Liver (tissue), 3 donors: Measurements from ENCODE around the gene EIF2AK3.

Source experiments
- EGR1 ChIP-seq, 2 donors: IDR thresholded peaks; 2 replicates each; pipeline ENCODE4 v1.6.1; 2016 to 2018; ENCODE audit warnings: antibody characterized with exemption in 2 of 2, low read depth in 2 of 2
- JUND ChIP-seq, 2 donors: IDR thresholded peaks; 2 replicates each; pipeline ENCODE4 v1.6.1; 2016; ENCODE audit warnings: antibody characterized with exemption in 2 of 2
- RAD21 ChIP-seq, 2 donors: IDR thresholded peaks; 2 replicates each; pipeline ENCODE4 v1.6.1; 2016; ENCODE audit warnings: antibody characterized with exemption in 2 of 2, mild to moderate bottlenecking in 2 of 2
- RXRA ChIP-seq, 2 donors: IDR thresholded peaks; 2 replicates each; pipeline ENCODE4 v1.6.1; 2017 to 2018; ENCODE audit warnings: antibody characterized with exemption in 2 of 2, mild to moderate bottlenecking in 1 of 2
- TAF1 ChIP-seq: conservative IDR thresholded peaks from 2 replicates; pipeline ENCODE4 v1.6.1; 2016; ENCODE audit warnings: antibody characterized with exemption, mild to moderate bottlenecking
- YY1 ChIP-seq: IDR thresholded peaks from 2 replicates; pipeline ENCODE4 v1.6.1; 2016; ENCODE audit warnings: antibody characterized with exemption, mild to moderate bottlenecking
- TF ChIP-seq, protein P1 (sequence below): fragments of 150-350 bp; IDR thresholded peaks from 2 replicates; pipeline ENCODE4 v1.5.1; 2017; ENCODE audit warnings: improper control_type of control experiment, low read depth, low read length; ENCODE audit not compliant: missing input control
- TF ChIP-seq, protein P2 (sequence below): IDR thresholded peaks from 2 replicates; pipeline ENCODE4 v1.6.1; 2016; ENCODE audit warnings: antibody characterized with exemption
- TF ChIP-seq, protein P3 (sequence below): IDR thresholded peaks from 2 replicates; pipeline ENCODE4 v1.6.1; 2016; ENCODE audit warnings: antibody characterized with exemption
- donor health status: healthy.
- donor health status: healthy.

DNA sequence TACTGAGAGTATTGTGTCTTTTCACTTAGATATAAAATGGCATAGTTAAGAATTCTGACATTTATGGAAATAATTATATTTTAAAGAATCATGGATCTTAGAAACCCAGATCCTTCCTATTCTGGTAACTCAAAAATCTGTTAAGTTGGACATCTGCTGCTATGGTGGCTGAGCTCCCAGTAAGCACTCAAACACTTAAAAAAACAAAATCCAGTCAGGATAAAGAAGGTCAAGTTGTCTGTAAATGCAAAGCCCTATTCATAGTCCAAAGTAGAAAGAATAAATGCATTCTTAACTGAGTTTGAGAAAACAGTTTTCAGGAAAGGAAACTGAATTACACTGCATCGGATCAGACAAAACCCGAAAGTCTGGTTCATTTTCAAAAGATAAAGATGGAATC is 35.6 kb downstream of the EIF2AK3 start:
- TF ChIP-seq, protein P1, sequence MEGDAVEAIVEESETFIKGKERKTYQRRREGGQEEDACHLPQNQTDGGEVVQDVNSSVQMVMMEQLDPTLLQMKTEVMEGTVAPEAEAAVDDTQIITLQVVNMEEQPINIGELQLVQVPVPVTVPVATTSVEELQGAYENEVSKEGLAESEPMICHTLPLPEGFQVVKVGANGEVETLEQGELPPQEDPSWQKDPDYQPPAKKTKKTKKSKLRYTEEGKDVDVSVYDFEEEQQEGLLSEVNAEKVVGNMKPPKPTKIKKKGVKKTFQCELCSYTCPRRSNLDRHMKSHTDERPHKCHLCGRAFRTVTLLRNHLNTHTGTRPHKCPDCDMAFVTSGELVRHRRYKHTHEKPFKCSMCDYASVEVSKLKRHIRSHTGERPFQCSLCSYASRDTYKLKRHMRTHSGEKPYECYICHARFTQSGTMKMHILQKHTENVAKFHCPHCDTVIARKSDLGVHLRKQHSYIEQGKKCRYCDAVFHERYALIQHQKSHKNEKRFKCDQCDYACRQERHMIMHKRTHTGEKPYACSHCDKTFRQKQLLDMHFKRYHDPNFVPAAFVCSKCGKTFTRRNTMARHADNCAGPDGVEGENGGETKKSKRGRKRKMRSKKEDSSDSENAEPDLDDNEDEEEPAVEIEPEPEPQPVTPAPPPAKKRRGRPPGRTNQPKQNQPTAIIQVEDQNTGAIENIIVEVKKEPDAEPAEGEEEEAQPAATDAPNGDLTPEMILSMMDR, result no peak
- TF ChIP-seq JUND (IDR thresholded peaks at IDR 0.05) (no peak), EGR1 (IDR thresholded peaks at IDR 0.05; ENCODE audit: low read depth in 2 of 2) (no peak), RXRA (IDR thresholded peaks at IDR 0.05) (no peak), TAF1 (no peak), YY1 (no peak), RAD21 (IDR thresholded peaks at IDR 0.05) (no peak)
- TF ChIP-seq, protein P2, sequence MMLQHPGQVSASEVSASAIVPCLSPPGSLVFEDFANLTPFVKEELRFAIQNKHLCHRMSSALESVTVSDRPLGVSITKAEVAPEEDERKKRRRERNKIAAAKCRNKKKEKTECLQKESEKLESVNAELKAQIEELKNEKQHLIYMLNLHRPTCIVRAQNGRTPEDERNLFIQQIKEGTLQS, result no peak
- TF ChIP-seq, protein P3, sequence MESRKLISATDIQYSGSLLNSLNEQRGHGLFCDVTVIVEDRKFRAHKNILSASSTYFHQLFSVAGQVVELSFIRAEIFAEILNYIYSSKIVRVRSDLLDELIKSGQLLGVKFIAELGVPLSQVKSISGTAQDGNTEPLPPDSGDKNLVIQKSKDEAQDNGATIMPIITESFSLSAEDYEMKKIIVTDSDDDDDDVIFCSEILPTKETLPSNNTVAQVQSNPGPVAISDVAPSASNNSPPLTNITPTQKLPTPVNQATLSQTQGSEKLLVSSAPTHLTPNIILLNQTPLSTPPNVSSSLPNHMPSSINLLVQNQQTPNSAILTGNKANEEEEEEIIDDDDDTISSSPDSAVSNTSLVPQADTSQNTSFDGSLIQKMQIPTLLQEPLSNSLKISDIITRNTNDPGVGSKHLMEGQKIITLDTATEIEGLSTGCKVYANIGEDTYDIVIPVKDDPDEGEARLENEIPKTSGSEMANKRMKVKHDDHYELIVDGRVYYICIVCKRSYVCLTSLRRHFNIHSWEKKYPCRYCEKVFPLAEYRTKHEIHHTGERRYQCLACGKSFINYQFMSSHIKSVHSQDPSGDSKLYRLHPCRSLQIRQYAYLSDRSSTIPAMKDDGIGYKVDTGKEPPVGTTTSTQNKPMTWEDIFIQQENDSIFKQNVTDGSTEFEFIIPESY, result no peak
